Astrocyte (in vitro differentiated cells and primary cell): ENCODE results near the gene PTPRE.

Experiments
- EZH2 ChIP-seq: IDR thresholded peaks from 2 replicates; pipeline ENCODE4 v1.6.1; 2012; ENCODE audit warnings: mild to moderate bottlenecking, low read length, inconsistent platforms; ENCODE audit not compliant: insufficient read depth
- TF ChIP-seq, protein P1 (sequence below): IDR thresholded peaks from 2 replicates; pipeline ENCODE4 v1.5.1; 2011; ENCODE audit warnings: low read depth, mild to moderate bottlenecking, inconsistent platforms, low read length, moderate library complexity; ENCODE audit not compliant: insufficient read depth

DNA sequence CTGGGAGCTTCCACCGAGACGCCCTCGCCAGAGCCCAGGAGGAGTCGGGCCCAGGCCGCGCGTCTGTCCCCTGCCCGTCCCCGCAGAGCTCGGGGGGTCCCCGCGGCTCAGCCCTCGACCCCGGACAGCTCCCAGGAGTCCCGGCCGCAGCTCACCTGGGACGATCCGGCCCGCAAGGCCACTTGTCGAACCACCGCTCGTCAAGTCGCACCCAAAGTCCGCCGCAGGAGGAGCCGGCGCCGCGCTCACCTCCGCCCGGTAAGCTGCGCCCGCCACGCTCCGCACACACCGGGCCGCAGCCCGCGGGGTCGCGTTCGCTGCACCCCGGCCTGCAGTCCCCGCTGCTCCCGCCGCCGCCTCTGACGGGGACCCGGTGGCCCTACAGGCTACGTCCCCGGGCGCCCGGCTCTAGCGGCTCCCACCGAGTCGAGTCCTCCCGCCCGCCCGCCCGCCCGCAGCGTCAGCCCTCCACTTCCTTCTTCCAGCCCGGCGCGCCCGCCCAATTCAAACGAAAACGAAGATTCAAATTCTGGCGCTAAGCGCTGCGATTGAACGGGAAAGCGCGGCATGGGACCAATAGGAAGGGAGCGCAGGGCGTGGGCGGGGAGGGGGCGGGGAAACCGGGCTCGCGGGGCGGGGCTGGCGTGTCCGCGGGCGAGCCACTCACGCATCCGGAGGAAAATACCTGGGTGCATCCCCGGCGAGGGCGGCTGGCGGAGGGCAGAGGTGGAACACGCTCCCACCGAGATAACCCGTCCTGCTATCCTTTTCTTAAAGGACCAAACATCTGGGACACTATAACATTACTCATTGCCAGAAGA is 219.3 kb downstream of the PTPRE start, which contains the start of gene MKI67:
- TF ChIP-seq, protein P1, sequence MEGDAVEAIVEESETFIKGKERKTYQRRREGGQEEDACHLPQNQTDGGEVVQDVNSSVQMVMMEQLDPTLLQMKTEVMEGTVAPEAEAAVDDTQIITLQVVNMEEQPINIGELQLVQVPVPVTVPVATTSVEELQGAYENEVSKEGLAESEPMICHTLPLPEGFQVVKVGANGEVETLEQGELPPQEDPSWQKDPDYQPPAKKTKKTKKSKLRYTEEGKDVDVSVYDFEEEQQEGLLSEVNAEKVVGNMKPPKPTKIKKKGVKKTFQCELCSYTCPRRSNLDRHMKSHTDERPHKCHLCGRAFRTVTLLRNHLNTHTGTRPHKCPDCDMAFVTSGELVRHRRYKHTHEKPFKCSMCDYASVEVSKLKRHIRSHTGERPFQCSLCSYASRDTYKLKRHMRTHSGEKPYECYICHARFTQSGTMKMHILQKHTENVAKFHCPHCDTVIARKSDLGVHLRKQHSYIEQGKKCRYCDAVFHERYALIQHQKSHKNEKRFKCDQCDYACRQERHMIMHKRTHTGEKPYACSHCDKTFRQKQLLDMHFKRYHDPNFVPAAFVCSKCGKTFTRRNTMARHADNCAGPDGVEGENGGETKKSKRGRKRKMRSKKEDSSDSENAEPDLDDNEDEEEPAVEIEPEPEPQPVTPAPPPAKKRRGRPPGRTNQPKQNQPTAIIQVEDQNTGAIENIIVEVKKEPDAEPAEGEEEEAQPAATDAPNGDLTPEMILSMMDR = no peak
- TF ChIP-seq EZH2 = no peak
